SKM-1 (cell line): ENCODE measurements around the gene REEP5.
"Not testable (repeated sequence)": the region's sequence is repeated elsewhere in the genome, so short reads cannot be mapped to it uniquely, and the experiment has no call there.

Experiments used
- DNase-seq: peaks from one replicate; lab custom pipeline; 2025; ENCODE audit not compliant: unreplicated experiment; lab: John Stamatoyannopoulos, UW

The REEP5 gene

DNA sequence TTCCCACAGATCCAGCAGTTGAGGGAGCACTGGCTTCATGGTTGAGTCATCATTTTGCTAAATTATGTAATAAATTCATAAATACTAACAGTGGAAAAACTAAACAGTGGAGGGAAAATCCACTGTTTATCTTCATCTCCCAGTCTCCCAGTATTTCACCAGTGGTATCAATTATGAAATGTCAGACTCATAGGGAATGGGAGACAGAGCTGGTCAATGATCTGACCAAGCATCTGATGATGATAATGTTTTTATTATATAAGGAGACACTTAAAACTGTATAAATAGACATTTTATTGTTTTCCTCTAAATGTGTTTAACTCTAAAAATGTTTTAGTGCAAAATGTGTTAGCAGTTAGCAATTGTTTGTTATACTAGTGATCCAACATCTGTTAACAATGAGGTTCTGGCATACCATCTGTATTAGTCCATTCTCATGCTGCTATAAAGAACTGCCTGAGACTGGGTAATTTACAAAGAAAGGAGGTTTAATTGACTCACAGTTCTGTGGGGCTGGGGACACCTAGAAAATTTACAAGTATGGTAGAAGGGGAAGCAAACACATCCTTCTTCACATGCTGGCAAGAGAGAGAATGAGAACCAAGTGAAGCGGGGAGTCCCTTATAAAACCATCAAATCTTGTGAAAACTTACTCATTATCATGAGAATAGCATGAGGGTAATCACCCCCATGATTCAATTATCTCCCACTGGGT lies 11.8 kb upstream of the REEP5 start:
- no peak for DNase-seq

DNA sequence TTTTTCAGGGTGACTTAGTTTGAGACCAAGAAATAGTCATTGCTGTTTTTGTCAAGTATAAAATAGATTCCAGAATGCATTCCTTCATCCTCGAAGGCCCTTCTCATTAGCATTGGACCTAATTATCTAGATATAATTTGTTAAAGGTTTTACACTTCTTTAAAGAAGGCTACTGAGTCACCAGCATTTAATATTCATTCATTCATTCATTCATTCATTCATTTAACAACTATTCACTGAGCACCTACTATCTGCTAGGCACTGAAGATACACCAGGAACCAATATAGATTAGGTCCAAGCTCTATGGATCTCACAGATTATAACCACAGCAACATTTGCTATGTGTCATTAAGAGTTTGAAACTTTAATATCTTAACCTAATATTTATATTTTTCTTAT lies 11.1 kb upstream of the REEP5 start:
- DNase-seq: no peak

DNA sequence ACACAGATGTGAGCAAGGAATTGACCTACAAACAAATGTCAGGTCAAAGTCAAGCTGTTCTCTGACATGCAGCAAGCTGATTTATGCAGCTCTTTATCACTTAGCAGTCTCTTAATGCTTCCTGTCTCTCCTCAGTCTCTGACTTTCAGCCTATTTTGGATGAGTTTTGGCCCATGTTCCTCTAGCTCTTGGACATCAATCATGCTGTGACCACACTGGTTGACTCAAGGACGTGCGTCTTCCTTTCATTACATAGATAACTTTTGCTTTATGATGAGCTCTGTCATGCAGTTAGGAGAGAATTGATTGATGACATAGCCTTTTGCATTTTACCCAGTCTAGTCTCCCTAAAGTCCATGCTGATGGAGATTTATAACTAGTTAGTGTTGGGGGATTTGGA lies 9.4 kb upstream of the REEP5 start:
- DNase-seq: no peak

DNA sequence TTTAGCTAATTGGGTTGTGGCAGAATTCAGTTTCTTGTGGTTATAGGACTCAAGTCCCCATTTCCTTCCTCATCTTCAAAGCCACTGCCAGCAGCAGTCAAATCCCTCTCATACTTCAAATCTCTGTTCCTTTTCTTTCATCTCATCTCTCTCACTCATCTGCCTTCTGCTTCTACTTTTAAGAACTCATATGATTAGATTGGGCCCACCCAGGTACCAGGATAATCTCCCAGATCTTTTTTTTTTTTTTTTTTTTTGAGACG lies 8.0 kb upstream of the REEP5 start:
- DNase-seq: peak; percentile 74

DNA sequence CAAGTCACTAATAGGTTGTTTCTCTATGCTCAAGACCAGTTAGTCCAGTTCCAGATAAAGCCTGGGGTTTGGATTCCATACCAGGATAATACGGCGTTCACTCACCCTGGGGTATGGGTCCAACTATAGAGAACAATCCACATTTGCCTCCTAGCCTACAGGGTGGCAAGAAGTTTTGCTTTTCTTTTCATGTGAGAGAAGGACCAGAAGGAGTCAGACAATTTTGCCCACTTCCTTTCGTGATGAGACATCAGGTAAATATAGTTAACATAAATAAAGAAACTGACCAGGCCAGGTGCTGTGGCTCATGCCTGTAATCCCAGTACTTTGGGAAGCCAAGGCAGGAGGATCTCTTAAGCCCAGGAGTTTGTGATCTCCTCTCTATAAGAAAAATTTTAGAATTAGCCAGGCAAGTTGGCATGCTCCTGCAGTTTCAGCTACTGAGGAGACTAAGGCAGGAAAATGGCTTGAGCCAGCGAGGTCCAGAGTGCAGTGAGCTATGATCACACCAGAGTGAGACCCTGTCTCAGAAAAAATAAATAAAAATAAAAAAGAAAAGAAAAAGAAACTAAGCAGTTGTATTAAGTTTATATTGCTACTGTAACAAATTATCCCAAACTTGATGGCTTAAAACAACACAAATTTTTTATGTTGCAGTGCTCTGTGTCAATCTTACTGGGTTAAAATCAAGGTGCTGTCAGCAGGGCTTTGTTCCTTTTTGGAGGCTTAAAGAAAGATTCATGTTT lies 7.5 kb upstream of the REEP5 start:
- no peak for DNase-seq

DNA sequence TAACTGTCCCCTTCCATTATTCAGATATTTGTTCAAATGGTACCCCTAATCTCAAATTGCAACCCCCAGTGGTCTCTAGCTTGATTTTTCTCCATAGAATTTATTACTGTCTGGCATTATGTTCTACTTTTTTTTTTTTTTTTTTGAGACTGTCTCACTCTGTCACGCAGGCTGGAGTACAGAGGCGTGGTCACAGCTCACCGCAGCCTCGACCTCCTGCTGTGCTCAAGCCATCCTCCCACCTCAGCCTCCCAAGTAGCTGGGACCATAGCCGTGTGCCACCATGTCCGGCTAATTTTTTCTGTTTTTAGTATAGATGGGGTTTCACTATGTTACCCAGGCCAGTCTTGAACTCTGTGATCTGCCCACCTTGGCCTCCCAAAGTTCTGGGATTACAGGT lies 2.0 kb upstream of the REEP5 start:
- no peak for DNase-seq

DNA sequence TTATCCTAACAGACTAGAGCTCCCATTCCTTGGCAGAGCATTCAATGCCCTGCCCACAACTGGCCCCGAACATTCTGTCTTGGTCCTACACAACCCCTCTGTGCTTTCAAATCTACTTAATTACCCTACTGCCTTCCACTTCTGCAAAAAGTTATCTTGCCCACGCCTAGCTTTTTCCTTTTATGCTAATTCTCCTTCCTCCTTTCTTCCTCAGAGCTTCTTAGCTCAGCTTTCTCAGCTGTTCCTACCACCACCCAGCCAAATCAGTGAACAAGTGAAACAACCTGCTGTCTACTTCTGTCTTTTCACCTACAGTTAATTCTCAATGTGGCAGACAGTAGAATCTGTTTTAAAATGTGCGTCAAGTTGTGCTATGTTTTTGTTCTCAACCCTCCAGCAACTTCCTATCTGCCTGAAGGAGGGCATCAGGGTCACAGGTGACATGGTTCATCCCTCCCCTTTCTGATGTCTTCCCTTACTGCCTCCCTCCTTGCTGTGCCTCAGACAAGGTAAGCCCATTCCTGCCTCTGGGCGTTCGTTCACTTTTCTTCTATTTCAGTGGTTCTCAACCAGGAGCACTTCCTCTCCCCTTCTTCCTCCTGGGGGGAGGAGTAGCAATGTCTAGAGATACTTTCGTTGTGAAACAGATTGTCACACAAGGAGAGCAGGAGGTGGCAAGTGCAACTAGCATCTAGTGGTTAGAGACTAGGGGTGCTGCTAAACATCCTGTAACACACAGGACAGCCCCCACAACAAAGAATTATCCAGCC lies 1.3 kb upstream of the REEP5 start:
- DNase-seq: peak; percentile 65

DNA sequence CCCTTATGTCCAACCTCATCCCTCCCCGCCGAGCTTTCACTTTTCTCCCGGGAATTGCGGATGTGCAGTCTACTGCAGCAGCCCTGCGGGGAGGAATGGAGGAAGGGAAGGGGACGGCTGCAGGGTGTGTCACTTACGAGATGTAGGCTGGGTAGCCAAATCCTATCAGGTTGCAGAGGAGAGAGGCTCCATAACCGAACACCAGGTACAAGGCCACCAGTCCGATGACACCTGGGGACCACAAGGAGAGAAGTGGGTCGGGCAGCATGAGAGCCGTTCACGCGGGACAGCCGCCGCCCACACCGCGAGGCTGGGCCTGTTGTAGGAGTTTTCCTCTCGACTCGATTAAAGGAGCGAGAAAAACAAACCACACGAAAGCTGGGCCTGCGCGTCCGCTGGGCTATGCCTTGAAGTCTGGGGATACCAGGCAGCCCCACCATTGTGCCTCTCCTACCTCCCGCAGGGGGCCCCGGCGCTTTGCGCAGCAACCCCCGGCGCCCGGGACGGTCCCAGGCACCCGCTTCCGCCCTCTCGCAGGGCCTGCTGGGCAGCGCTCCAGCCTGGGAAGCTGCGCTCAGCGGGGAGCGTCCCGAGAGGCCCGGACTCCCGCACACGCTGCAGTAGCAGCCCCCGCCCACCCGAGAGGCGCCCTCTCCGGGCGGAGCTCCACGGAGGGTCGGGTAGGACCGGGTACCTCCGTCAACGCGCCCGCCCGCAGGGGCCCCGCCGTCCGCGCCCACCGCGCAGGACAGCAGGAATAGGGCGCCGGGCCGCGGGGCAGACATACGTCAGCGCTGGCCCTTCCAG lies 798 bp downstream of the REEP5 start:
- DNase-seq: no peak

DNA sequence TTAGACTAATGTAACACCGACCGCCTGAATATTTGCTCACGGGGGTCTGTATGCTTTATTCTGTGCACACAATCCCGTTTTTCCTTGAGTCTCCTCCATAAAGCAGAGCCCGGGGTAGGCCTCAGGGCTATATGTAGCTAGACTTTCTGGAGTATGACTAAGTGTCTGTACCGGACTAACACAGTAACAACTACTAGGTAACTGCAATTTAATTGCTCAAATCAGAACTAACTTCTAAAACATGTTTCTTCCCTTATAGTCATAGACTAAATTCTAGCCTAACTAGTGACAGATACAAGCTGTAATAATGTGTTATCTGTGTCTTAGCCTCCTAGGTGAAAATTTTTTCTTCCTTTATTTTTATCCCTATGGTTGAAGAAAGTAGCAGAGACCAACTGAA lies 2.1 kb downstream of the REEP5 start:
- no peak for DNase-seq

DNA sequence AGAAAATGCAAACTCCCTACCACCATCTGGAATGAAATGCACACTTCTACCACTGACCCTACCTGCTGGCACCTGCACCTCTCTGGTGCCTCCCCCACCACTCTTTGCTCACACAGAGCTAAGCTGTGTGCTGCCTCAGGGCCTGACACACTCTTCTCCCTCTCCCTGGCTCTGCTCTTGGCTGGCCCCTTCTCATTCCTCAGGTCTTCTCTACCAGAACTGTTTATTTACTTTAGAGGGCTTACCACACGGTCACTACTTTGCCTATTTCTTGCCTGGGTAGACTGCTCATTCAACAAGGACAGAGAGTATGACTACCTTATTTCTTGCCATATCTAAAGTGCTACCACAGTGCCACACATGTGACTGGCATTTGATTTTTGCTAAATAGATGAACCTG lies 3.3 kb downstream of the REEP5 start:
- DNase-seq: no peak

DNA sequence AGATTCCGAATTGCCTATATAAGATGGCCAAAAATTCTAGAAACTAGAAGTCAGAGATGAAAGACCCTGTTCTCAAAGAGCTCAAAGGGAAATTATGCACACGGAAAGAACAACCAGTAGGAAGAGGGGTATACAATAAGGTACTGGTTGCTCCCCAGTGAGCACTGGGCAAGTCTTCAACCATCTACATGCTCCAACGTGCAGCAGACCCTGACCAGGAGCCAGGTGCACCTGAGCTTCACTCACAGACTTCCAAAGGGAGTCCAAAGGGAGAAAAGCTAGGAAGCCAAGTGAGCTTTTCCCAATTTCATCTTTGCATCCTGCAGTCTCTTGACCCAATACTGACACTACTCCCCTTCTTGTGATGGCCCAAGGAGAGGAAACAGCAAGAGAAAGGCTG lies 3.9 kb downstream of the REEP5 start:
- no peak for DNase-seq

DNA sequence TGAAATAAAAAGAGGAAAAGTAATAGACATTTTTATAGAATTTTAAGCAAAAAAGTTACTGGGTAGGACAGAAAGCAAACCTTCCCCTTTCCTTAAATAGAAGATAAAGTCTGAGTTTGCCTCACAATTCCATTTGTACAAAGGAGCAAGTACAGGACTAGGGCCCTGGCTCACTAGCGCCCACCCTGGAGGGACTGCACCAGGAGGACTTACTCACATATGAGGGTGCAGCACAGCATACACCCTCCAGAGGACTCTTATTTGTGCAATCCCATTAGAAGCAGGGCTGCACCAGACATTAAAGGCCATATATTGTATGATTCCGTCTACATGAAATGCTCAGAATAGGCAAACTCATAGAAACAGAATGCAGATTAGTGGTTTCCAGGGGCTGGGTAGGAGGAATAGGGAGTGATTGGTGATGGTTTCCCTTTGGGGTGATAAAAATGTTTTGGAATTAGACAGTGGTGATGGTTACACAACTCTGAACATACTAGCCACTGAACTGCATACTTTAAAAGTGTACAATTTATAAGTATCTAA lies 4.5 kb downstream of the REEP5 start:
- DNase-seq: no peak

DNA sequence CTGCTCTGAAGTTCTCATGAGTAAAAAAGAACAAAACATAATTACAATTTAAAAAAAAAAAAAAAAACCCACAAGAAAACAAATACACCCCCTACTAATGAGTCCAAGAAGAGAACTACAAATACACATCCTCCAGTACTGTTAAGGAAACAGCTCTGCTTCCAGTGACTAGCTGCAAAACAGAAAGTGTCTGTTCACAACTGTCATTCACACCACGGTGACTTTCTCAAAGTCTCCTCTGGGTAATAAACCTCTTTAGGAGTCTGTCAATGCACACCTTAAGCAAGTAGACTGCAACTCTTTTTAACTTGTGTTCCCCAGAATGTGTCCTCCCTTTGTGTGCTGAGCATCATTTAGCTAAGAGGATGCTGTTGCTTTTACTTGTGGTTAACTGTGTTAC lies 6.2 kb downstream of the REEP5 start:
- DNase-seq: no peak

DNA sequence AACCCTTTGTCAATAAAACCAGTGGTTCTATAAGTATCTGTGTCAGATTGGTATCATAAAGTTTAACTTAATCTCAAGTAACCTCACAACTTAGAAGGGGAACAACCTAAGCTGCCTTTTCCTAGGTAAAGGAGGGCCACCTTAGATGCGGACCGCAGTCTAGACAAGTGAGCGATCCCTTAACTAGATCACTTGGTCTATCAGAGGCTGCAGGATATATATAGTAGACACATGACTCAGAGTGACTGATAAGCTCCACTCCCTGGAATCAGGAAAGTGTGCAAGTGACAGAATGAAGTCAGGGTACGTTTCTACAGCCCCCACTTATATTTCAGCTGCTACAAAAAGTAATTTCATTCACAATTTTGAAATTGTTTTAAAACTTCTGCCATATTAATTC lies 7.4 kb downstream of the REEP5 start:
- no peak for DNase-seq

DNA sequence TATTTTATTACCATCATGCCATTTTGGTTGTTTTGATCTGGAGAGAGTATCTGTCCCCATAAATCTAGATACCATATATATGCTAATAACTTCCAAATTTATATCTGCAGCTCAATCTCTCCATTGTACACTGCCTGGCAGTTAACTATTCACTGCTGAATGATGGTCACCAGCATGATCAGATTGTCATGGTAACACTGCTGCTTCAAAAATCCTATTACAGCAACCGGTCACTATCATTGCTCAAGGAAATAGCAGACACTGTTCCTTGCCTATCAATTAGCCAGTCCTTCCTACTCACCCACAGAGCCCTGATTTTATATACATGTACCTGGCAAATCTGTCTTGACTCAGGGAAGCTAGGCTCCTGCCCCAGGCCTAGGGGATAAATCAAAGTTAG lies 11.5 kb downstream of the REEP5 start:
- no peak for DNase-seq

DNA sequence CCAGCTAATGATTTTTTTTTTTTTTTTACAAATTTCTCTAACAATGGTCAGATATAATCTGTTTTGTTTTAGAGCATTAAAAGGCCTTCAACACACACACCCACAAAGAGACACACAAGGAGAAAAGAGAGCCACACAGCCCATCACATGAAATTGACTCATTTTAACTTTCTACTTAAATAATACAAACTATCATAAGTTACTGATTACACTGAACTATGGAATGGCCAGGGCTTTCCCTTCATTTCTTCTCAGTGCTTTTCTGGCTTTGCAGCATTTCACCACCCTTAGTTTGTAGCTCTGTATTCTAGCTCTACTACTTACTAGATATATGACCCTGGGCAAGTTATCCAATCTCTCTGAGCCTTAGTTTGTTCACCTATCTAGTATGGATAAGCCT lies 13.2 kb downstream of the REEP5 start:
- no peak for DNase-seq

DNA sequence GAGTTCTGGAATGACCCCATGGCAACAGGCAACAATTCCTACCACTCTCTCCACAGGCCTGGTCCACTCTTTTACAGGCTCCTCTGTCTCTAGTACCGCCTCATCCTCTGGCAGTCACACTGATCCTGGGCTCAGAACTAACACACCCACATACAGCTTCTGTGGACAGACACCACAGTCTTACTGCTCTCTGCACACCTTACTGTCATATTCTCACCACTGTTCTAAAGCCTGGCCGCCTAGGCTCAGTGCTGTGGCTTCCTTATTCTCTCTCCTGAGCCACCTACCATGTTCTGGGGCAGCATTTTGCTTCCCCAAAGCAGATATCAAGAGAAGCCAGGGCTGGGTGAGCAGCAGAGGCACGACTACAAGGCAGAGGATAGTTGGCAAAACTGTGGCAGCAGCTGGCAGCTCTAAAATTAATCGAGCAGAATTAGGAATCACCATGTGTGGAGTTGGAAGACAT lies 14.8 kb downstream of the REEP5 start:
- DNase-seq: no peak

DNA sequence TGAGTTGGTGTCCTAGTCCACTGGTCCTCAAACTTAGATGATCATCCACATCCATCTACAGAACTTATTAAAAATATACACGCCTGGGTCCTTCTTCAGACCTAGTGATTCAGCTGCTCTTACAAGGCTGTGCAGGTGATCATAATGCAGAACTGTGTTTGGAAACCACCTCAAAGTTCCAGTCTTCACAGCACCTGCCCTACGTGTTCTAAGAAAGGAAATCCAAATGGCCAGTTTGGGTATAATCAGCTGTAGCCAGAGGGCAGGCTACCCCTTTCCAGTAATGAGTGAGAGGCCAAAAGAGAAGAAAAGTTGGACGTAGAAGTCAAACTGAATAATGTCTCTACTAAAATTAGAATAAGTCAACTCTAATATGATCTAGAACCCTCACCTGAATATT lies 15.4 kb downstream of the REEP5 start:
- no peak for DNase-seq

DNA sequence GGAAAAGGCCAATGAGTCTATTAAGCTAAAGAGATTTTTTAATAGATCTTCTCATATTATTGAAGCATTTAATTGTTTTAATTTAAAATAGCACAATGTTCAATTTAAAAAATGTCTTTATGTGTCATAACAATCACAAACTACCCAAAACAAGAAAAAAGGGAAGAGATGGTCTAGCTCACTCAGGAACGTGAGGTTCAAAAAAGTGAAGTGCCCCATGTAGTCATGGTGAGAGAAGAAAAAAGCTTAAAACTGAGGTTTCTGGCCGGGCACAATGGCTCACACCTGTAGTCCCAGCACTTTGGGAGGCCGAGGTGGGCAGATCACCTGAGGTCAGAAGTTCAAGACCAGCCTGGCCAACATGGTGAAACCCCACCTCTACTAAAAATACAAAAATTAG lies 17.0 kb downstream of the REEP5 start:
- not testable (repeated sequence) for DNase-seq

DNA sequence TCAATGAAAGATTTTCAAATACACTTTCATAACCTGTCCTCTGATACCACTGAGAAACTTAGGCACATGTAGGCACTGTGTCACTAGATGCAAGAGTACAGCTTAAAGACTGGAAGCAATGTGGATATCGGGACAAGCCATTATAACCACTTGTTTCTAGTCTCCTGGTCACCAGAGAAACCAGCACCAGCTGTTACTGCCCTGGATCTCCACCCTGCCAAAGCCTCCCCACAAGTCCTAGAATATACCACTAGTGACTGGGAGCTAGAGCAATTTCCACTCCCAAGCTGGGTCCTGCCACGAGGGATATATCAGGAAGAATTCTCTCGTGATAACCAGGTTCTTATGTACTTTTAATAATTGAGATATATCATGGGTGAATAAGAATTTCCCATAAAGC lies 19.5 kb downstream of the REEP5 start:
- no peak for DNase-seq

DNA sequence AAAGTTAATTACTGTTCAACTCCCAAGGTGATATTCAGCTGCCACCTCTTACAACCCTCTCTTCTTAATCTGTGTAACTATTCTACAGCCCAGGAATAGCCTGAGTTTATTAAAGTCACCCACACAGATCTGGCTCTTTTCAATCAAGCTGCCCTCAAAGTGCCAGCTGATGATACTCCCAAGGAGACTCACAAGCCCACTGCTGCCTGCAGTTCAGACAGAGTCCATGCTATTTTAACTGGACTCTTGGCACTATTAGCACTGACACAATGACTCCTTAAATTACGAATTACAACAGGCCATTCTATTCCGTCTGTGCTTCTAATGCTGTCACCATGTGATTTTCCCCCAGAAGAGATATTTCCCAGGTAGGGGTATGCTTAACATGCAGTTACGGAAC lies 26.3 kb downstream of the REEP5 start:
- no peak for DNase-seq
